GM12878 (cell line): ENCODE data around the gene WIPF1. TPM values are rescaled to one million over a fixed set of nuclear protein-coding genes. Genes with fewer than 3 reads are reported as not detected.

Source experiments
- ATAC-seq: fragments of 200-7000 bp; cut with Tn5 transposase; 3 replicates; pipeline ENCODE4 v1.9.1; 2020; ENCODE audit warnings: mild to moderate bottlenecking, moderate library complexity
- BruUV-seq: library from RNA; stranded (reverse); fragments of 400-500 nt; replicated peaks from 2 replicates; lab custom pipeline; 2021; lab: Mats Ljungman, UMichigan
- CTCF ChIA-PET: fragments of 300-600 bp; sonication (Branson Sonifier 250); formaldehyde crosslinking; extraction: SDS; loops from one replicate; lab custom pipeline; 2021; ENCODE audit warnings: inconsistent platforms; lab: Yijun Ruan, JAX
- POLR2A ChIA-PET: fragments of 350-600 bp; formaldehyde crosslinking; extraction: SDS; loops from one replicate; lab custom pipeline; 2021; ENCODE audit warnings: inconsistent platforms; lab: Charles Lee
- RAD21 ChIA-PET: fragments of 300-600 bp; sonication (Branson Sonifier 250); formaldehyde crosslinking; loops from one replicate; lab custom pipeline; 2023; ENCODE audit warnings: antibody characterized with exemption; ENCODE audit not compliant: unreplicated experiment; lab: Charles Lee
- SMC1A ChIA-PET: fragments of 300-600 bp; sonication (Branson Sonifier 250); formaldehyde crosslinking; loops from one replicate; lab custom pipeline; 2023; ENCODE audit not compliant: unreplicated experiment, uncharacterized antibody; lab: Charles Lee
- DNase-seq: peaks from one replicate; pipeline ENCODE4 v3.0.0-alpha.2; 2011; ENCODE audit warnings: low read depth, low spot score
- FAIRE-seq: peaks from 3 replicates; lab custom pipeline; 2011; peaks lifted over from hg19 to GRCh38; lab: Jason Lieb, UNC
- H2AFZ ChIP-seq: 2 replicates; pipeline ENCODE4 v1.6.0; 2011; ENCODE audit warnings: low read depth, low read length, control low read depth; ENCODE audit not compliant: control insufficient read depth
- H3K27ac ChIP-seq: 2 replicates; pipeline ENCODE4 v1.5.1; 2011; ENCODE audit warnings: control low read depth; ENCODE audit not compliant: control insufficient read depth, insufficient read depth
- H3K27me3 ChIP-seq, 2 experiments: replicated peaks in 1 of 2; 2 replicates each; pipeline versions ENCODE4 v1.6.0 to v1.6.1; 2011; ENCODE audit warnings: low read length in 1 of 2; ENCODE audit not compliant: control insufficient read depth in 2 of 2, insufficient read depth in 2 of 2
- H3K36me3 ChIP-seq, 2 experiments: 2 replicates each; pipeline ENCODE4 v1.5.1; 2011; ENCODE audit warnings: low read length in 1 of 2; ENCODE audit not compliant: control insufficient read depth in 2 of 2, insufficient read depth in 2 of 2
- H3K4me1 ChIP-seq: 2 replicates; pipeline ENCODE4 v1.6.1; 2011; ENCODE audit warnings: mild to moderate bottlenecking, low read length, moderate library complexity, mixed read lengths; ENCODE audit not compliant: control insufficient read depth, insufficient read depth
- H3K4me2 ChIP-seq: 2 replicates; pipeline ENCODE4 v1.6.0; 2011; ENCODE audit warnings: control low read depth; ENCODE audit not compliant: control insufficient read depth, insufficient read depth
- H3K4me3 ChIP-seq: fragments of 200-600 bp; sonication (generic); 2 replicates; pipeline ENCODE4 v1.5.1; 2016
- H3K79me2 ChIP-seq: 2 replicates; pipeline ENCODE4 v1.6.0; 2011; ENCODE audit warnings: low read length; ENCODE audit not compliant: control insufficient read depth, insufficient read depth
- H3K9ac ChIP-seq: 2 replicates; pipeline ENCODE4 v1.8.0; 2011; ENCODE audit warnings: low read length, control low read depth, mixed read lengths; ENCODE audit not compliant: control insufficient read depth, insufficient read depth
- H3K9me3 ChIP-seq: replicated peaks from 3 replicates; pipeline ENCODE4 v1.5.1; 2011; ENCODE audit warnings: mild to moderate bottlenecking, low read length; ENCODE audit not compliant: control insufficient read depth, insufficient read depth
- H4K20me1 ChIP-seq: 2 replicates; pipeline ENCODE4 v1.6.0; 2011; ENCODE audit not compliant: control insufficient read depth, insufficient read depth
- IKZF1 ChIP-seq: fragments of 450-650 bp; conservative IDR thresholded peaks from 2 replicates; pipeline ENCODE4 v1.6.1; 2017; ENCODE audit warnings: antibody characterized with exemption, mild to moderate bottlenecking
- IKZF2 ChIP-seq, 2 experiments: fragments of 450-650 bp; IDR thresholded peaks; 2 replicates each; pipeline ENCODE4 v1.6.1; 2017; ENCODE audit warnings: mild to moderate bottlenecking in 2 of 2, moderate library complexity in 2 of 2
- POLR2AphosphoS2 ChIP-seq: IDR thresholded peaks from 2 replicates; pipeline ENCODE4 v1.6.1; 2011; ENCODE audit warnings: low read depth, mild to moderate bottlenecking, low read length, improper control_type of control experiment, moderate library complexity
- WGBS: methylation state at CpG from one replicate; pipeline ENCODE4 v1.1.6; 2016; ENCODE audit warnings: low lambda C conversion rate; ENCODE audit not compliant: insufficient replicate concordance, insufficient coverage; ENCODE audit errors: missing lambda C conversion rate; 5-methylcytosine and 5-hydroxymethylcytosine counted together
- in situ Hi-C: fragments of 300-500 bp; cut with MboI; formaldehyde crosslinking; loops from 9 replicates; pipeline ENCODE4 v1.14.3; 2018; ENCODE audit warnings: mixed read lengths
- intact Hi-C: fragments of 100-400 bp; cut with micrococcal nuclease; formaldehyde crosslinking; loops from one replicate; pipeline ENCODE4 v1.14.2; 2022; ENCODE audit not compliant: unreplicated experiment
- polyA plus RNA-seq, 11 experiments: library from polyadenylated mRNA; depleted of rRNA in 4 of 11; unstranded in 6 of 11; stranded (reverse) in 5 of 11; fragments of >200 nt; fragmentation: Nextera tagmentation in 4 of 11; fragmentation: Illumina TruSeq in 1 of 11; extraction: Ambion mirVana in 4 of 11; extraction: Trizol in 1 of 11; gene quantifications; 1 replicate in 1 of 11; 2 replicates in 10 of 11; pipeline versions ENCODE4 v1.2.1 to v1.2.3, GENCODE V29; 2011 to 2016; ENCODE audit warnings: inconsistent platforms in 2 of 11, missing spikeins in 2 of 11, low read depth in 1 of 11
- total RNA-seq, 4 experiments: library from RNA; depleted of rRNA in 3 of 4; stranded (reverse); fragments of >200 nt in 3 of 4; fragmentation: Illumina TruSeq in 1 of 4; extraction: Trizol in 1 of 4; gene quantifications; 2 replicates each; pipeline versions ENCODE4 v1.2.1 to v1.2.3, GENCODE V29; 2013 to 2021
- TF ChIP-seq, protein P1 (sequence below): IDR thresholded peaks from 2 replicates; pipeline ENCODE4 v1.6.1; 2011; ENCODE audit warnings: low read depth, mild to moderate bottlenecking, low read length, moderate library complexity, borderline replicate concordance; ENCODE audit errors: extremely low read depth

WIPF1 gene
- total and polyA plus RNA-seq, 10 of the 15 experiments (the other 5 are each of a cell fraction or from before 2014, with no cell fraction given), result 23.1 to 188 (median 68.9) TPM

DNA sequence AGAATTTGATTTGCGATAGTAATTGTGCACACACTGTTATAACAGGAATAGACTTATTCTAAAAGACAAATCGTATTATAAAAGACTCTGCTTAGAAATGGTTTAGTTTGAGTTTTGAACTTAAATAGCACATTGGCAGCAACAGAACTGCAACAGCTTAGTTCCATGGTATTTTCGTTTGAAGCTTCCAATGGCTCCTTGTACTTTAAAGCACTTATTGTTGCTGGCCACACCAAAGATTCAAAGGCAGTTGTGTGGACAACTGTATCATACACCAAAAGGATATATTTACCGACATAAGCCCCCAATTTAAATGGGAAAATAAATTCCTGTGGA lies 627 bp downstream of the WIPF1 start:
- no peak for ATAC-seq
- Histone ChIP-seq H3K27me3 (no peaks in the 10 kb centered on the region), H3K4me2 (peak overlapping the region; percentile 87), H2AFZ (no peak overlapping the region), H3K4me3 (peak overlapping the region; percentile 74), H3K4me1 (peaks cover 29% of the 10 kb centered on the region), H3K9ac (peak overlapping the region; percentile 90), H3K36me3 (peaks cover 0 to under 1% of the 10 kb centered on the region in 2 experiments; a peak in 1 of 4 replicates), H3K27ac (peak overlapping the region; percentile 95), H4K20me1 (no peaks in the 10 kb centered on the region), H3K9me3 (peaks cover 4% of the 10 kb centered on the region; the same call in 2 of the 3 replicates), H3K79me2 (peaks cover 80% of the 10 kb centered on the region)
- no TSS peak for BruUV-seq
- no peak for FAIRE-seq
- RAD21 ChIA-PET, result interaction anchor here (0.8 to 19.4 kb wide), 12 partner anchors 13 to 135 kb away, joined by 3 to 294 read pairs (median 6); partner anchors contain the start of gene GPR155
- DNase-seq, result no peak
- POLR2A ChIA-PET, result interaction anchor here (1.2 to 11.7 kb wide), 7 partner anchors 14 to 104 kb away, joined by 3 to 246 read pairs (median 10); no protein-coding TSS in a partner anchor
- 3% methylated on average over 4 of the region's 4 CpGs for WGBS
- in situ Hi-C loops, result loop anchor here (25.0 kb wide), 1 partner anchor 90 kb away; no protein-coding TSS in a partner anchor
- CTCF ChIA-PET, result interaction anchor here (1.2 to 31.2 kb wide), 7 partner anchors 9 to 110 kb away, joined by 4 to 534 read pairs (median 53); partner anchors contain the start of gene GPR155
- SMC1A ChIA-PET, result interaction anchor here (0.7 to 31.8 kb wide), 11 partner anchors 13 to 445 kb away, joined by 3 to 537 read pairs (median 8); partner anchors contain the start of gene WIPF1
- TF ChIP-seq POLR2AphosphoS2 (no peak), IKZF2 (IDR thresholded peaks at IDR 0.05) (no peak), IKZF1 (no peak)
- TF ChIP-seq, protein P1, sequence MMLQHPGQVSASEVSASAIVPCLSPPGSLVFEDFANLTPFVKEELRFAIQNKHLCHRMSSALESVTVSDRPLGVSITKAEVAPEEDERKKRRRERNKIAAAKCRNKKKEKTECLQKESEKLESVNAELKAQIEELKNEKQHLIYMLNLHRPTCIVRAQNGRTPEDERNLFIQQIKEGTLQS, result no peak
- TF ChIP-seq, all 136 proteins: peak for 0
- intact Hi-C loops, result loop anchor here (1.0 to 10.0 kb wide), 5 partner anchors 11 to 632 kb away; partner anchors contain the start of gene SP3
